HG03565 (cell line): Measurements from ENCODE around the gene ALG9.

Experiments
- ATAC-seq: cut with Tn5 transposase; IDR thresholded peaks from one replicate; pipeline ENCODE4 v1.9.1; 2021; ENCODE audit warnings: mild to moderate bottlenecking, moderate library complexity; ENCODE audit not compliant: unreplicated experiment

Gene ALG9

DNA sequence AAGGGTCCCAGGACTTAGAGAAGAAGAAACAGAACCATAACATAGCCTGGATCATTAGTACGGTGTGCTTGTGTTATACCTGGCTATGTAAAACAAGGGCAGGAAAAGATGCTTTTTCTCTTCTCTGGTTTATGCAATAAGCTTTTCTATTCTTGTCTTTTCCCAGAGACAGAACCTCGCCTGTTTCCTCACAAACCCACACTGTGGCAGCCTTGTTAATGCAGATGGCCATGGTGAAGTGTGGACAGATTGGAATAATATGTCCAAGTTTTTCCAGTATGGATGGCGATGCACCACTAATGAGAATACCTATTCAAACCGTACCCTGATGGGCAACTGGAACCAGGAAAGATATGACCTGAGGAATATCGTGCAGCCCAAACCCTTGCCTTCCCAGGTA lies 10.8 kb upstream of the ALG9 start:
- ATAC-seq, result no peak

DNA sequence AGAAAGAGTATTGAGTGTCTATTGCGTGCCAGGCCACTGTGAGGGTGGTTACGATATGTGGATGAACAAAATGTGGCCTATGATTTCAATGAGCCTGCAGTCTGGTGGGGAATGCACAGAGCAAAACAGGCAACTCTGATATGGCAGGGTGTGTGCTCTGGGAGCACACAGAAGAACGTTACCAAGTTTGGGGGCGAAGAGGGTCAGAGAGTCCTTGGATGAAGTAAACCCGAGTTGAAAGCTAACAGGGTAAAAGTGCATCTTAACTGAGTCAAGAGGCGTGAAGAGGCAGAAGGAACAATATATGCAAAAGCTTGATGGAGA lies 8.2 kb upstream of the ALG9 start:
- no peak for ATAC-seq

DNA sequence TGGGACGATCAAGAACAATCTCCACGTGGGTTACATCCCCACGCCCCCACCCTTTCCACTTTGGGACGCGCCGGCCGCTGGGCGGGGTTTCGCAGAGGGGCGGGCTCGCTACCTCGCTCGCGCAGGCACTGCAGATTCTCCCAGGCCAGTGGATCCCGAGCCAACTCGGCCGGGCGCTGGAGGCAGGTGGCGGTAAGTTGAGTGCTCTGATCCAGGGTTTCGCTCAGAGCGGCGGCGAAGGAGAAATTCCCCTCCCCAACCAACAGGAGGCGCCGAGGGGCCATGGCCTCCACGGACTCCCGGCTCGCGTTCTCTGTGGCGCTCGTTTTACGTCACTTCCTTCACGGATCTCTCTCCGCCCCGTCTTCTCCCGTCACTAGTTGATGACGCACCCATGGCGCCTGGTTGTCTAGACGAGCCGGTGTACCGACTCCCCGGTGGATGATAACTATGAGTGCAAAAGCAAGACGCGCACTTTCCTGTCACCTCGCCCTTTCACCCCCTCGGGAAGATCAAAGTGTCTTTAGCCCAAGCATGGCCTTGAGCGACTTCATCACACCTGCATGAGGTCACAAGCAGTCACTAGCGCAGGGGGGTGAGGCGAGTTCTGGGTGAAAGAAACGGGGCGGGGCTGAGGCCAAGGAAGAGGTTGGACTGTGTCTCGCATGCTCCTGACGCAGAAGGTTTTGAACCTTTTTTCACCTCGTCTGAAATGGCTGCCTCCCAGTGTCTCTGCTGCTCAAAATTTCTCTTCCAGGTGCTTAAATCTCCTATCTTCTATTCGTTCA lies 7.7 kb upstream of the ALG9 start, which contains the start of the genes CFAP68 and FDXACB1:
TSS of gene CFAP68 (plus strand) at position 693 of the 788 bp plus-strand sequence. CDS start at position 713, 20 bp downstream.
TSS of gene FDXACB1 (minus strand) at position 317 of the 788 bp plus-strand sequence. CDS start at position 284, 33 bp downstream.
- ATAC-seq, result peak; percentile 86

DNA sequence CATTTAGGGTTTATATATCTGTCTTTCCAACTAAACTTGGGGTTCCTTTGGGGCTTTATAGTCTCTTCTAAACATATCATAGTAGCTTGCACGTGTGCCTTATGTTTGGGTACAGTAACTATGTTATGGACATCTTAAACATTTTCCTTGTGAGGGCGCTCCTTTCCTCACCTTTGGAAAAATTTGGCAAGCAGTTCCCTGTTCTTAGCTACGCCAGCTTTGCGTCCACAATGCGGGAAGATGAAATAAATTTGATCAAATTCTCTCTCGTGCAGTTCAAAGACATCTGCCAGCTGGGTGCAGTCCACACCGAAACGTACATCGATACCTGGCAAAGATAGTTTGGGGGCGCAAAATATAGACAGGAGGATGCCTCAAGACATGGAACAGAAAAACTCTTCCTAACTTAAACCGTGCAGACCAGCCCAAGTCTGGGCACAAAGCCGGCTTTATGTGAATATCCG lies 7.0 kb upstream of the ALG9 start:
- ATAC-seq, result no peak

DNA sequence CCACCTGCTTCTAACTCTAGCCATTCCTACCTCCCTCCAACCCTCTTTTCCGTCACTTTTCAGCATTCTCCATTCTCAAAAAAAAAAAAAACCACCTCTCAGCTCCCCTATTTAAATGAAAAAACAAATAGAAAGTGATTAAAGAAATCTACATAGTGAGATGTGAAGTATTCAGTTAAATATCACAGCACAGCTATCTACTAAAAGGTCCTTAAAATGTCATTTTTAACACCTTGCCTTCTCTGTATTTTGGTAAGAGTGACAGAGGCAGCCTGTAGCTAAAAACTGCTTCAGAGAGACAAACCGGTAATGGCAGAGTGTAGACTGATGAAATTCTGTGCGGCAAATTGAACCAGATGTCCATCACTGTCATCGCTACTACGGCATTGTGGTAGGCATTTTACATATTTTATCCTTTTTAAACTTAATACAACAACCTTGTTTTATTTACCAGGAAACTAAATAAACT lies 346 bp upstream of the ALG9 start:
- ATAC-seq, result no peak

DNA sequence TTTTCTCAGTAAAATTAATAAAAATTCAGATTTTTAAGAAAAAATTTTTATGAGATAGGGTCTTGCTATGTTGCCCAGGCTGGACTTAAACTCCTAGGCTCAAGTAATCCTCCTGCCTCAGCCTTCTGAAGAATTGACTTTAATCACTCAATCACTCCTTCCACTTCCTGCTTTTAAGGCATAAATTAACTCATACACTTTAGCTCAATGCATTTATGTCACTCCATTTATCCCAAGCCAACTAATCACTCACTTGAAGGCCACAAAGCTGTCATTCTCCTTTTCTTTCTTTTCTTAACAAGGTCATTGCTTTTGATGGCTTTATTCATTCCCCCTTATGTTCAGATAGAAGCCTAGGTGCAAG lies 877 bp downstream of the ALG9 start:
- ATAC-seq, result no peak

DNA sequence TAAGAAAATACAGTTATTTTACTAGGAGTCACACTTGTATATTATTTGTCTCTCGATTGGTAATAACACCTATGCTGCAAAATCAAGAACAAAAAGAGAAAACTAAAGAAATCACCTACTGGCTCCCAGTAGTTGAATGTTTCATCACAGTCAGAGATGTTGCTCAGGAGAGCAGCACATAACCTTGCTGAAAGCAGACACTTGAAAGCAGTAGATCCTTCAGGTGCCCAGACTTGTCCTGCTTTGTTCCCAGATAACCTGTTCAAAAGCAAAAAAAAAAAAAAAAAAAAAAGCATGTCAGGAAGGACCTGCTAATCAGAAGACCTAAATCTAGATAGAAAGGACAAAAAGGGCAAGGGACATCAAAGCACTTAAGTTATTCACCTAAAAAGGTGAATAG lies 1.3 kb downstream of the ALG9 start:
- no peak for ATAC-seq

DNA sequence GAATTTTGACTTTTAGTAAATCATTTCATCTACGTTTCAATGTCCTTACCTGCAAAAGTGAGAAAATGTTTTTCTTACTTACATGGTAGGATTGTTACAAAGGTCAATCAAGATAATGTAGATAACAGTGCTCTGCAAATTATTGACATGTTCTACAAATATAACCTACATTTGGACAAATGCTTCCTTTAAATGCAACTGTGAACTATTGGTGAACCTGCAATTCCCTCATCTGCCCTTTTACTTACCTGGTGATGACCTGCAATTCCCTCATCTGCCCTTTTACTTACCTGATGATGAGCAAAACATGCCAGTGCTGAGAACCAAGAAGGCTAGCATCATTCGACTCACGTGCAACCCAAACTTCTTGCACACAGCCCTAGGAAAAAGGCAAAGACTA lies 11.1 kb downstream of the ALG9 start:
- ATAC-seq, result no peak

DNA sequence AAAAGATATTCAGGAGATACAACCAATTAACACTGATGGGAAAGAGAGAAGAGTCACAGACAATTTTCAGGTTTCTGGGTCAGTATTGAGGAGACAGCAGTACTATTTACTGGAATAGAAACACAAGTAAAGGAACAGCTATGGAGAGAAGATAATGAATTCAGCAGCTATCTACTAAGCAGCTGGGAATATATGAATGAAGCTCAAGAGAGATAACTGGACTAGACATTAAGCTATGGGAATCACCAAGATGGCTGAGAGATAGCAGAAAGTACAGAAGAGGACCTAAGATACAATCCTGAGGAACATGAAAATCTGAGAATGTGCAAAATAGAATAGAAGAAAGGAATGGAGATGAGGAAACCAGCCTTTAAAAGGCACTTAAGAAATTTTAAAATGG lies 15.9 kb downstream of the ALG9 start:
- no peak for ATAC-seq

DNA sequence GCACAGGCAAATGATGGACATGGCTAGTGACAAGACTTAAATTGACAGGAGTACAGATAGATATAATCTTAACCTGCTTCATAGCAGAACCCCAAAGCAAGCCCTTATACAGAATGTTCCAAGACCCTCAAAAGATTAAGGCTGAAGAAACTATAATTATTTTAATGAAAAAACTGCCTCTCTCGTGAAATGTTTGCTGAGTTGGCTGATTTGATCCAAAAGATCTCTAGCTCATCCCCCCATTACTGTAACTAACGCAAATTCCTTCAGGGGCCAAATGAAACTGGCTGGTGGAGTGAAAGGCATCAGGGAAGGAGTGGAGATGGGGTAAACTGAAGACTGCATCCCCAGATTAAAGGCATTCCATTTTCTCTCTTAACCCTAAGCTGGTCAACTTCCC lies 19.3 kb downstream of the ALG9 start:
- ATAC-seq, result no peak

DNA sequence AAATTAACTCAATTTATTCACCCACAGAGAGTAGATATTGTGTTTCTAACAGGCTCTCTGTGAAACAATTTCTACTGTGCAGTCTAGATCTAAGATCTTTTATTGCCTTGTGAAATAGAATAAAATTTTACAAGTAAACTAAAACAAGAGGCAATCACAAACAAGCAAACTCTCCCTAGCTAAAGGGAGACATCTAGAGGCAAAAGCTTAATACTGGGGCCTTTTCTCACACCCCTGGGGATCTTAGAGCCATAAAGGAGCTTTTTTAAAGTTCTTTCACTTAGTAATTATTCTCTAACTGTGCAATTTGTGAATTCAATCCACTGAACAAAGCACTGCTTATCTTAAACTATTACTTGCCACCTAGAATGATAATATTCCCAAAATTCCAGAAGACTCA lies 19.7 kb downstream of the ALG9 start:
- no peak for ATAC-seq

DNA sequence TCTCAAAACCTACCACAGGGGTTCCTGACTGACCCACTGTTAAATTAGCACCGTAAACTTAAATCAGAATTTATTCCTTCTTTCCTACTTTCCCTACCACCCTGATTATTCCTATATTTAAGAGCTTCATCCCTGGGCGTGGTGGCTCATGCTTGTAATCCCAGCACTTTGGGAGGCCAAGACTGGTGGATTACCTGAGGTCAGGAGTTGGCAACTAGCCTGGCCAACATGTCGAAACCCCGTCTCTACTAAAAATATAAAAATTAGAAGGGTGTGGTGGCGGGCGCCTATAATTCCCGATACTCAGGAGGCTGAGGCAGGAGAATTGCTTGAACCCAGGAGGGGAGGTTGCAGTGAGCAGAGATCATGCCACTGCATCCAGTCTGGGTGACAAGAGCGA lies 20.3 kb downstream of the ALG9 start:
- ATAC-seq, result no peak

DNA sequence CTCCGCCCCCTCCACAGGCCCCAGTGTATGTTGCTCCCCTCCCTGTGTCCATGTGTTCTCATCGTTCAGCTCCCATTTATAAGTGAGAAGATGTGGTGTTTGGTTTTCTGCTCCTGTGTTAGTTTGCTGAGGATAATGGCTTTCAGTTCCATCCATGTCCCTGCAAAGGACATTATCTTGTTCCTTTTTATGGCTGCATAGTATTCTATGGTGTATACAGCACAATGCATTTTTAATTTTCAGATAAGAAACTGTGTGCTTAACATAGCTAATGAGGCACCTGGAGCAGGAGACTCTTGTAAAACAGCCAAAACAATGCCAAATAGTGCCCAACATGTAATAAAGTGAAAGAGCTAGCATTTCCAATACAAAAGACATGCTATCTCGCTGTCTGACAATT lies 21.8 kb downstream of the ALG9 start:
- no peak for ATAC-seq

DNA sequence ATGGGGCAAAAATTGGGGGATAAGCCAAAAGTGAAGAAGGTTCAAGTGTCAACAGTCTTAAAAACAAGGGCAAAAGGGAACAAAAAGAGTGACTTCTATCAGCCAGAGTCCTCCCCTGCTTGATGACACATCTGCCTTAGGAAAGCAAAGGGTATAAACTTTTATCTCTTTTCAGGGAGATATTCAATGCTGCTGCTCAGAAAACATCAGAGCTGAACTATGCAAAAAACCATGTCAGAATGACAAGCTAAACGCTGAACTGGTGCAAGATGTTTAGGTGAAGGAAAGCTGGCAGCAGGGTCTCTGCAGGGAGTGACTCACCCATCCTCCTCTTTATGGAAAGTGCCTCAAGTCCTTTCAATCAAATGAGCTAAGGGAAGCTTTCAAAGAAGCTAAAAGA lies 24.7 kb downstream of the ALG9 start:
- ATAC-seq, result no peak

DNA sequence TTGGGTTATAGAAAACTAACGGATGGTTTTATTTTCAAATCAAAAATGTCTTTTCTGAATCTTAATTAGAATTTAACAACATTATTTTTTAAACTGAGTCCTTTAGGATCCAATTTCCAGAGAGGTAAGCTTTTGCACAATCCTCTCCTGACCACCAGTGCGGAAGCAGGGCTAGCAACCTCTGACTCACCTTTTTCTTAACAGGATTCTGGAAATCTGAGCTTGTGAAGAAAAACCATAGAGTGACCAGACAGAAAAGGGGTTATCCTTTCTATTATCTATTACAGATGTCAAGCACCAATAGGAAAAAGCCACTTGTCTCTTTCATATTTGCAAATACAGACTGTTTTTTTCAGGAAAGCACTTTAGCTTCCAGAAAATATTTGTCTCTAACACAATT lies 25.3 kb downstream of the ALG9 start:
- ATAC-seq, result no peak

DNA sequence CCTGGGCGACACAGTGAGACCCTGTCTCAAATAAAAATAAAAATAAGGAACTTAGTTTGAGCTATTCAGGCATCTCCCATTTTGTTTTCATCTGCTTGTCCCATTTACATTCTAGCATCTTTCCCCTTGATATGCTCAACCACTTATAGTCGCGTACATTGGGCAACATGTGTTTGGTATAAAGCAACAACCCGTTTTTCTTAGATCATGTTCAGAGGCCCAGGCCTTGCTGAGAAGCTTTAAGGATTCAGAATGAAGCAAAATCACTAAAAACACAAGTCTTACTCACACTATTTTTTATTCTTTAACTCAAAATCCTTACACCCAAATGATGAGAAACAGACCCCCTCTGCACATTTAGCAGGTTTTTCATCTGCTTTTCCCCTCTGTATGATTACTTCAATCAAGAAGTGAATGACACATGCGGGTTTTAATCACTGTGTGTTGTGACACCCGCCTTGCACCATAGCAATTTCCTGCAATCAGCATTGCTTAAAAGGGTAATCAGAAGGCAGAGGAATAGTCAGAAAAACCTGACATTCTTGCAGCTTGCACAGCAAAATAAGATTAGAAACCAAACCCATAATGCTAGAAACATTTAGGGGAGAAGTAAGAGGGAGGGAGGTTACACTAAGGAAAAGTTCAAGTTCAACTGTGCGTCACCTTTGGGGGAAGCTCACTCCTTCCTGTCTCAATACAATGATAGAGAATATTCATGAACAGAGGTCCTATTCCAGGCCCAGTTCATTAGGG lies 25.9 kb downstream of the ALG9 start:
- ATAC-seq, result no peak

DNA sequence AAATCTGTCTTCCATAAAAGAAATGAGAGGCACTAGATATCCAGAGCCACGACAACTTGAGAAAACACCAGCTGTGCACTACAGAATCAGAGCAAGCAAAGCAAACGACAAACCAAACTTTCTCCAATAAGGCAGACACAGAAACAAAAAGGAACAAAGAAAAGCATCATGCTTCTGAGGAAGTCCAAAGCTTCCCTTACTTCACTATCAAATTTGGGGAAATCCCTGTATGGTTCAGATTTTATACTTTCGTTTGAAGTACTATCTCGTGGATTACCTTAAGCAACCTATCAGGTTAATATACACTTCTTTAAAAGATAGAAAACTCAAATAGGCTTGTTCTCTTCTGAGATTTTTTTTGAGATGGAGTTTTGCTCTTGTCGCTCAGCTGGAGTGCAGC lies 27.7 kb downstream of the ALG9 start:
- ATAC-seq, result no peak

DNA sequence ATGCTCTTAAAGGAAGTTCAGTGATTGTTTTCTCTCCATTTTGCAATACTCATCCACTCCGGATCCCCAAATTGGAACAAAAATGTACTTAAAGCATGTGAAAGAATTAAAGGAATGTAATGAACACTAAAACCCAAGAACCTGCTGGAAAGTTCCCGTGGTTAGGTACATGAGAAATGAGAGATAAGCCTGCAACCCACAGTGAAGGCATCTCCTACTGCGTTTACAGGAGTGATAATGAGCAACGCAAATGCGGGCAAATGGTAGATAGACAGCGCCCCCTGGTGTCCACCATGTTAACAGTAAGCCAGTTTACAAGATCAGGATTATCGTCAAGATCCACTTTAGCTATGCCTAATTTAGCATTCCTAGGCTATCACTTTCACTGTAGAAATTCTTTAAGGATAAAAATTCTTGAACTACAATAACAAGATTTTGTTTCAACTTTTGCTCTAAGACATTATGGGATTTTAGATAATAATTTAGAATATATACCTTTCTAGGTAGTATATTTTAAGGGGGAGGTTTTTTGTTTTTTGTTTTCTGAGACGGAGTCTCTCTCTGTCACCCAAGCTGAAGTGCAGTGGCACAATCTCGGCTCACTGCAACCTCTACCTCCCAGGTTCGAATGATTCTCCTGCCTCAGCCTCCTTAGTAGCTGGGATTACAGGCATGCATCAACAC lies 29.9 kb downstream of the ALG9 start:
- ATAC-seq, result peak; percentile 51

DNA sequence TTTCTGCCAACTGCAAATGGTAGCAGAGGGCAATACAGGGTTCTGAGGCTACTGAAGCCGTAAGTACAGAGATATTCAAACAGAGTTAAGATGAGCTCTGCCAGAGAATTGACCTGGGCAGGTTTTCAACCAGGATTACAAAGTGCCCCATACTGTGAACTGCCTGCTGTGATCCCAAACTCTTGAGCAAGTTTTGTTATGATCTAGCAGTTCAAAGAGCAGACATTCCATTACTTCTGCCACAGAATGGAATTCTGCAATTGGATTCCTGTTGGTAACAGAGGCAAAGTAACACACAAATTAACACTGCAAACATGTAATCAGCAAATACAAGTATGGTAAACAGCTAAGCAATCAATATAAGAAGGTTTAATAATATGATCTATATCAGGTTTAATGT lies 31.2 kb downstream of the ALG9 start:
- no peak for ATAC-seq

DNA sequence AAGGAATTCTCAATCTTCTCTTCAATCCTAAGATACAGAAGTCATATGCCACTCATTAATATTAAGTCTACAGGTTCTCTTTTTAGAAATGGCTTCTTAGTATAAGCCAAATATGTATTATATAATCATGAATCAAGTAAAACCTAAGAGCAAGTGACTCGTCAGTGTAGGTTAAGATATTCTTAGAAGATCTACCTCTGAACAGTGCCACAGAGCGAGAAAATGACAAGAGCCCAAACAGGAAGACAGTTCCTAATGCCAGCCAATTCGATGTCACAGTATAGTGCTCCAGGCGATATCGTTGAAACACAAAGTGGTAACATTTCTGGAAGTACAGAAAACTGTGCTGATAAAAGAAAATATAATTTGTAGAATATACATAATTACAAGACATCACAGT lies 33.3 kb downstream of the ALG9 start:
- ATAC-seq, result no peak

DNA sequence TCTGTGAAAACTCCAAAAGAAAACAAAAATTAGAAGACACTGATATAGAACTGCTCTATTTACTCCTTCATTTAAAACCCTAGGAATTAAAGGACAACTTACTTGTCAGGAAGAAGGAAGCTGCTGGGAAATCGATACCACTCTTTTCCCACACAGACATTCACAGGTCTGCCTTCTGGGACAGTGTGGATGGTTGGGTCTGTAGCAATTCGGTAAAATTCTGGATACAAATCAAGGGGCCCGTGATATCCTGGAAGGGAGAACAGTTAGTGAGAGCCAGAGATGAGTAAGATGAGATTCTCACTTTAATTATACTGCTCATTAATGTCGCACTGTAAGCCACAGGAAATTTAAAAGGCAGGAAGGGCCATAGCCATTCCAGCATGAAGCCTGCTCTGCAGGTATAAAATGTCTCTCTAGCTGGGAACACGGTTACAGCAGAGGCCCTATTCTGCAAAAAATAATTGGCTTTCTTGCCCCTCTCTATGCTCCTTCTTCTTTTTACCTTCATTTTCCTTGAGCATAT lies 34.0 kb downstream of the ALG9 start:
- no peak for ATAC-seq
